Measurements from ENCODE around the gene WT1.
A peak's percentile ranks its signal among the peaks of the same experiment; 100 is the strongest.

Gene WT1

GRCh38 chr11:32421992-32422391, 13.3 kb downstream of the WT1 start:
- DNase-seq (ENCODE audit: low spot score): no peak

GRCh38 chr11:32420937-32421901, 14.1 kb downstream of the WT1 start:
- DNase-seq (ENCODE audit: low spot score): no peak

DNA sequence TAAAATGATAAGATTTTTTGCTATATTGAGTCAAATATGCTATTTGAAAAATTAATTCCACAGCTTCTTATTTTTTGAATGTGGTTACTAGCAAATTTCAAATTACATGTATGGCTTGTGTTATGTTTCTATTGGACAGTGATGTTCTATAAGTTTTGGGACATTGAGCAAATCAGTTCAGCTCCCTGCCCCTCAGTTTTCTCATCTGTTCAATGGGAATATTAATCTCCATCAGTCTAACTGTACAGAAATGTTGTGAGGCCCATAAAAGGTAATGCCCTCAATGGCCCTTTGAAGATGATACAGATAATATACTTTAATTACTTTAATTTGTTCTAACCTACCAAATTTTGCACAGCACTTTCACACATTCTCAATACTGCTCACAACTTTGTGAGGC, 15.2 kb downstream of the WT1 start:
- no peak for DNase-seq (ENCODE audit: low spot score)

- DNase-seq (ENCODE audit: low spot score): no peak
These were observed 16.5 kb downstream of the WT1 start for GRCh38 chr11:32418836-32419235.

GRCh38 chr11:32417806-32418205, 17.5 kb downstream of the WT1 start:
- no peak for DNase-seq (ENCODE audit: low spot score)

- no peak for DNase-seq (ENCODE audit: low spot score)
These were observed 19.0 kb downstream of the WT1 start for GRCh38 chr11:32416301-32416700.

- DNase-seq (ENCODE audit: low spot score): no peak
These were observed 20.4 kb downstream of the WT1 start for GRCh38 chr11:32414925-32415324.

GRCh38 chr11:32411942-32412615, 23.3 kb downstream of the WT1 start:
- DNase-seq (ENCODE audit: low spot score): no peak

GRCh38 chr11:32405592-32405991, 29.7 kb downstream of the WT1 start:
- DNase-seq (ENCODE audit: low spot score): no peak

DNA sequence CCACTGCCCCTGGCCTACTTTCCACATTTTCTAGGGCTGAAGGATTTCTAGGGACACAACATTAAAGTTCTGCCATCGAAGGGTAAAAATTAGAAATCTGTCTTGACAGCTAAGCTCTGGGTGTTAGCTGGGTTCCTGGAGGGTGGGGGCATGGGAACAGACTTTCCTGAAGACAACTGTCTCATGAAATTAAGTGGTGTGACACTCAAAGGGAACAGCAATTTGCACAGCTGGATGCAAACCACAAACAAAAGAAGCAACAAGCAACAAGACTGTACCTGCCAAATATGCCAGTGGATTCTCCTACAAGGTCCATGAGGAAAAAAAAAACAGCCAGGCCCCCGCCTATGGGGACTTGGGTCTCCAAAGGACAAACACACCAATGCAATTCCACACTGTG, 32.5 kb downstream of the WT1 start:
- DNase-seq (ENCODE audit: low spot score): no peak

GRCh38 chr11:32400670-32401369, 34.5 kb downstream of the WT1 start:
- DNase-seq (ENCODE audit: low spot score): no peak

DNA sequence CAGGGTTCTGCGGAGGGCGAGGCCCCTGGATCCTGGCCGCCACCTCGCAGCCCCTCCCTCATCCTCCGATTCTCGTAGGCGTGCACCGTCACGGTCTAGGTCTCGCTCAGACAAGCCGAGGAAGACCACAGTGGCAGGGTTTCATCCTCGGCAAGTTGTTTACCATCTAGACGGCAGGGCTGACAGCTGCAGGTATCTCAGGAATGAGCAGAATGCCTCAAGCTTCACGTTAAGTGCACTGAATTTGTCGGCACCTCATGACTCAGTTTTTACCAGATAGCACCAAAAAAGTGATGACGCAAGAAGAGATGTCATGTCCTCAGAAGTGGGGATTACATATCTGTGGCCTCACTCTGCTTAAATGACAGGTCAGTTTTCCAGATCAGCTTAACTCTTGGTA, 35.1 kb downstream of the WT1 start:
- no peak for DNase-seq (ENCODE audit: low spot score)

- no peak for DNase-seq (ENCODE audit: low spot score)
These were observed 38.3 kb downstream of the WT1 start for GRCh38 chr11:32396991-32397390.

GRCh38 chr11:32396331-32396730, 39.0 kb downstream of the WT1 start:
- DNase-seq (ENCODE audit: low spot score): no peak

GRCh38 chr11:32395127-32395526, 40.2 kb downstream of the WT1 start:
- DNase-seq (ENCODE audit: low spot score): no peak

- DNase-seq (ENCODE audit: low spot score): no peak
These were observed 42.5 kb downstream of the WT1 start for GRCh38 chr11:32392840-32393239.

GRCh38 chr11:32391956-32392553, 43.3 kb downstream of the WT1 start:
- peak; percentile 34 for DNase-seq (ENCODE audit: low spot score)

DNA sequence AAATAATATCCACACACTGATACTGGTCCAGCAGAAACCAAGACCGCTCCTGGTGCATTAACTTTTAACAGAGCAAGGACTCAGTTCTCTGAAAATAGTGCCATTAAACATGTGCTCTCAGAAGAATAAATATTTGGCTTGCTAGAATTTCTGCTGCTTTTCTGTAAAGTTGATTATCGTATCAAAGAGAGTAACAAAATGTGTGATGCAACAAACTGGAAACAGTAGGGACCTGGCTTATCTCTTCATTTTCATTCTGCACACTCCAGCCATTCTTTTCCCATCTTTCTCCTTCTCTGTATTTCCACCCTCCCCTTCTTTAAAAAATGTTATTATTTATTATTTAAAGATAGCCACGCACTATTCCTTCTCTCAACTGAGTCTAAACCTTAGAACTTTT, 43.9 kb downstream of the WT1 start:
- DNase-seq (ENCODE audit: low spot score): no peak

GRCh38 chr11:32390712-32391111, 44.6 kb downstream of the WT1 start:
- no peak for DNase-seq (ENCODE audit: low spot score)

- no peak for DNase-seq (ENCODE audit: low spot score)
These were observed 46.2 kb downstream of the WT1 start for GRCh38 chr11:32388871-32389770.

GRCh38 chr11:32388365-32388764, 47.0 kb downstream of the WT1 start:
- DNase-seq (ENCODE audit: low spot score): no peak

Measured in AG08396 (cell line).